TTC549 (cell line): ENCODE data around the gene PPOX.
A peak's percentile ranks its signal among the peaks of the same experiment; 100 is the strongest.

ENCODE experiments used
- FAIRE-seq: peaks from 2 replicates; lab custom pipeline; 2012; peaks lifted over from hg19 to GRCh38; lab: Jason Lieb, UNC

PPOX gene

DNA sequence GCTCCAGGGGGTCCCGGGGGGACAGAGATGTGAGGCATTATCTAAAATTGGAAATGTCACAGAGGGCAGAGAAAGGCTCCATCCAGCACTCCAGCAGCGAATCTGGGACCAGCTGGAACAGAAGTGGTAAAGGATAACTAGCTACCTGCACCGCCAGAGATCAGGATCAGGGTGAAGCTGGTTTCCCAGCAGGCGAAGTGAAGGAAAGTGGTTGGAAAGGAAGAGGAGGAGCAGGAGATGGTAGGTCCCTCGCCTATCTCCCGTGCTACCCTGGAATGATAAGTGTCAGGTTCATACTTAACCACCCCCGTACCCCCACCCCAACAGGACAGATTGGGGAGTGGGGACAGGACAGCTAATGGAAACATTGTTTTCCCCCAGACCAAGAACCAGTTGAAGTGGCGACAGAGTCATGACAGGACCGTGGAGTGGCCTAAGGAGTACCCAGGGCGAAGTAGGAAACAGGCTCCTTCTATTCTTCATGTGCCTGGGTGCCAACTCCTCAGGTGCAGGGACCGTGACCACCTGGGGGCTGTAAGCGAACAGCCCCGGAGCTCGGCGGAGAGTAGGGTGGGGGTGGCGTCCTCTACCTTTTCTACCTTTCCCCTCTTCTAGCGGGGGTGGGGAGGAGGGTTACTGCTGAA lies 10.4 kb downstream of the PPOX start:
- no peak for FAIRE-seq

DNA sequence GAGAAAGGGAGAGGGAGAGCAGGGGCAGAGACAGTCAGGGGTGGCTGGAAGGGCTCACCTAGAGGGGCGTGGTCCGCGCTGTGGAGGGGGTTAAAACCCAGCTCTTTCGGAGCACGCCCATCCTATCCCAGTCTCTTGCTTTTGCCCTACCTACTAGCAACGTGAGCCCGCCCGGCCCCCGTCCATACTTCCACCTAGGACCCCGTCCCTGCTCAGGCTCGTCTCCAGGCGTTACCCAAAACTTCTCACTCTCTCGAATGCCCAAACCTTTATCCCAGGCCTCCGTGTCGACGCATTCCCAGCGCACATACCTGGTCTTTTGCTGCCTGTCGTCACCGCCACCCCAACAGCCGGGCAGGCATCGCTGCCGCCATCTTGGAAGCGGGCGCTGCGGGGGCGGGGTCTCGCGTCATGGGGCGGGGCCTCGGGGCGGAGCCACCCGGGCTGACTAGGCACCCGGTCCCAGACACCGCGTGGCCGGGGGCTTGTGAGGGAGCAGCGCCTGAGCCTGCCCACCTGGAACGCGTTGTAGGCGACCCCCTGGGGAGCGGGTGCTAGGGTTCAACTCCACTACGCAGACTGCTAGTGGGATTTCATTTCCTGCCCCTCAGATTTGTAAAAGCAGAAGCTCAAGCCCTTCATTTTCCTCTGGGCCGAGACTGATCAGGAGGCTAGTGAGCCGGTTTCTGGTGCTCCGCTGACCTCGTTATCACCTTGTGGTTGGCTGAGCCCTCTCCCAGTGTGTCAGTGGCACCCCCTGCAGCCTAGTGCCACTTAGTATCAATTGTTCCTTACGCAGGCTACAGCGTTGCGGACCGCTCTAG lies 11.1 kb downstream of the PPOX start, which contains the start of gene B4GALT3:
B4GALT3 (minus strand) TSS at position 396 of the 824 bp plus-strand sequence. CDS start 1,447 bp downstream, outside the sequence.
- no peak for FAIRE-seq

DNA sequence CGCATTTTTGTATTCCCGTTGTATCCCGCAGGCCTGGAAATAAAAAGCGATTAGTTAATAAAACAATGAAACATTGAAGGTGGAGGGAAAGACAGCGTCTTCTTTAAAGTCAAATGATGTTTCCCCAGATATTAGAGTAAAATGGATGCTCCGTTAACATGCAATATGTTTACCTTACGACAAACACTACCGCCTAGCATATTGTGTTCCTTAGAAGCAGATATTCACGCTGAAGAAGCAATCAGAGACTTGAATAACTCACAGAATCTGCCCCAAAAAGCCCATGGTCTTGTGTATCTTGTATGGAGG lies 11.7 kb downstream of the PPOX start:
- no peak for FAIRE-seq

DNA sequence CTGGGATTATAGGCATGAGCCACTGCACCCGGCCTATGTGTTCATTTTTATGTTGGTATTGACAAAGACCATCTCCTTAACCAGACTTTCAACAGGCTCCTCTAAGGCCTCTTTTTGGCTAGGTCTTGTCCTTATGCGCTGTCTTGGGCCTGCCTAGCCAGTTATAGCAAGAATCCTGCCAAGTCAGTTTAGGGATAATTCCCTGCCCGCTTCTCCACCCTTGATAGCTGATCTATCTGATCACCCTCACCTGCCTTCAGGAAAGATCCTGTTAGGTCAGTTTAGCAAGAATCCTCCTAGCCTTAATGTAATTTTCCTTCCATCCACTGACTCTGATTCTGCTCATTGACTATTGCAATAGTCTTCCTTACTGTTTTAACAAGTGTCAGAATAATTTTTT lies 13.5 kb downstream of the PPOX start:
- FAIRE-seq = no peak

DNA sequence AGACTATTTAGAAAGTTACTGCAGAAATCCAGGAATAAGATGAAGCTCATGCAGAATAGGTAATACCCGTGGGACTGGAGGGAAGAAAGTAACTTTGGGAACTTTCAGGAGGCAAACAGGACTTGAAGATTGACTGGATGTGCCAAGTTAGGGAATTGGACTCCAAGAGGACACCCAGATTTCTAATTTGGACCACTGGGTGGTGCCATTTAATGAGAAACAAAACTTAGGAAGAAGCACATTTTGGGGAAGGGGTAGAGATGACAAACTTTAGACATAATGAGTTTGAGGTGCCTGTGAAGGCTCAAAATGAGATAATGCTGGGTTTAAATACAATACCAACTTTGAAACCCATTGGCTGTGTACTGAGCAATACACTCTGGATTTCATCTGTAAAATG lies 14.4 kb downstream of the PPOX start:
- FAIRE-seq = peak; percentile 28

DNA sequence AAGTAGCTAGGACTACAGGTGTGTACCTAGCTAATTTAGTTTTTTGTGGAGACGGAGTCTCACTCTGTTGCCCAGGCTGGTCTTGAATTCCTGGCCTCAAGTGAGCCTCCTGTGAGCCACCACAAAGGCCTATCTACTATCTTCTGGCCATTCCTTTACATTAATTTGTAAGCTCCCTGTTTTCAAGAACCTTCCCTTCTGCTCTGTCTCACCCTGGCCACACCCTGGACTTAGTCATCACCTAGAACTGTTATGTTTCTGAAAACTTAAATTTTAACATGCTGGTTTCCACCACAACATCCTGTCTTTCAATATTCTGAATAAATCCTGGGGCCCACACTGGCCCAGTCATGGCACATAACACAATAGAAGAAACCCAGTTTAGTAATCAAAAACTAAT lies 16.0 kb downstream of the PPOX start:
- no peak for FAIRE-seq

DNA sequence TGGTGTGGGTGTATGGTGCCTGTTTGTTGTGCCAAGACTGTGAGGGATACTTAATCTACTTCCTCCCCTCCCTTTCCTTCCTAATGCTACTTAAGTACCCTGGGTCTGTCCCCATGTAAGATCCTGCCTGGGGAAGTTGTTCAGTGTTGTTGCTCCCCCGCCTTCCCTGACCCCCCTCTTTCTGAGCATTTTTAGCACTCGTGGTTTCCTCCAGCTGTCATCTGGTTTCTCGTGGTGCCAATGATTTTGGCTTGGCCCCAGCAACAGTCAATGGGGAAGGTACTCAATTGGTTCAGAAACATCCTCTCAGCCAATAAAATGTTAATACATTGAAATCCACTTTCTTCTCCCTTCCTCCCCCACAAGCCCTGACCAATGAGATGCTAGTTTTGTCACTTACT lies 19.1 kb downstream of the PPOX start:
- no peak for FAIRE-seq

DNA sequence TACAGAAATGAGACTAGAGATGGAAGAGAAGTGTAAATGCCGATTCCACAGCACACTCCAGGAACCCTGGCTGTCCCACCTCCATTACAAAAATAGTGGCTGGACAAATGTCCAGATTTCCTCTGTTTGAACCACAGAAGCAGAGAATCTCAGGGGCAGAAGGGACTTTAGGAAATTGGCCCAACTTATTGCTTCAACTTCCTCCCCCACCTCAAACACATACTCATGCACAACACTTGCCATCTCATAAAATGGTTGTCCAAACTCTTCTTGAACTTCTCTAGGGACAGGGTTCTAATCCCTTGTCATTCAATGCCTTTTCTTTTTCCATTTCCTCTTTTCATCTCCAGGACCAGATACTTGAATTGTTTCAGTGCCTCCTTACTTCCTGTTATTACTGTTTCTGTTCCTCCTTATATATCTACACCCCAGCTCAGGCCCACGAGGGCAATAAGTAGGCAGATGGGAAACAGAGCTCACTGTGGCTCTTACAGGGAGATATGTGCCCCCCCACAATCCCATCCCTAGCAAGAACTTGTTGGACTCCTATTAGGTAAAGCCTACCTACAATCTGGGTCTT lies 19.6 kb downstream of the PPOX start:
- no peak for FAIRE-seq

DNA sequence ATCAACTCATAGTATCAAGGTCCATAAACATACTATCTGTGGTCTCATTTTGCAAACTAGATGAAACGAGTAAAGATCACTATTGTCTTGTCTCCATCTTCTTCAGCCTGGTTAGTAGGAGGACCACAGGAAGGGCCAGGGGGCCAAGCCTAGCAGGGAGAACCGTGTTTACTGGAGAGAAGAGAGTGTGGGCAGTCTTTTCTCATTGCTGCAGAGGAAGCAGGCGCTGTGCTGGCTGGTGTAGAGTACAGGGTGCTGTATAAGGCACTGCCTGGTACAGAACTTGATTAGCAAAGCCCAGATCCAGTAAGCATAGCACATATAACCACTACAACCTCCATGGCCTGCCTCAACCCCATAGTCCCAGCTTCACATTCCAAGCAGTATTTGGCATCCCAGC lies 21.1 kb downstream of the PPOX start:
- no peak for FAIRE-seq

DNA sequence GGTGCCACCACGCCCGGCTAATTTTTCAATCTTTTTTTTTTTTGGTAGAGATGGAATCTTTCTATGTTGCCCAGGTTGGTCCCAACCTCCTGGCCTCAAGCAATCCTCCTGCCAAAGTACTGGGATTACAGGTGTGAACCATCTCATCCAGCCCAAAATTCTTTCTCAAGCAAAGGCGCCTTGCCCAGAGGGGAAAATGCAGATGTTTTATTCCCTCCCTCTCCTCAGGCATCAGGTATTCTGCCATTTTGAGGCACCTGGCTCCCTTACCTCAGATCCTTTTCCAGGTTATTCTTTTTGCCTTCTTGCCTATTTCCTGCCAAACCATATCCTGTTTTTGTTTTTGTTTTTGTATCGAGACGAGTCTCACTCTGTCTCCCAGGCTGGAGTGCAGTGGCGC lies 22.2 kb downstream of the PPOX start:
- FAIRE-seq = no peak

DNA sequence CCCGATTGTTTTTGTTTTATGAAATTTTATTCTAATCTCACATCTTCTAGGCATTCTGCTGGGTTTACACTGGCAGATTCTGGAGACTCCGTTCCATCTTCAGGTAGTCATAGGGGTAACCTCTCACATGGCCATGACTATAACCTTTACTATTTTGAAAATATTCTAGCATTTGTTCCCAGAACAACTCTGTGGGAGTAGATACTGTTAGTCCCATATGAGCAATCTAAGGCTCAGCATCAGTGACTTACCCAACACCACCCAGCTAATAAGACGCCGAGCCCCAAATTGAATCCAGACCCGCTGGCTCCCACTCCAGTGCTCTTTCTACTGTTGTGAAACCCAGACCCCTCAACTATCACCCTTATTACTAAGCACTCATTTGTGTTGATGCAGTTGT lies 22.8 kb downstream of the PPOX start:
- FAIRE-seq = no peak

DNA sequence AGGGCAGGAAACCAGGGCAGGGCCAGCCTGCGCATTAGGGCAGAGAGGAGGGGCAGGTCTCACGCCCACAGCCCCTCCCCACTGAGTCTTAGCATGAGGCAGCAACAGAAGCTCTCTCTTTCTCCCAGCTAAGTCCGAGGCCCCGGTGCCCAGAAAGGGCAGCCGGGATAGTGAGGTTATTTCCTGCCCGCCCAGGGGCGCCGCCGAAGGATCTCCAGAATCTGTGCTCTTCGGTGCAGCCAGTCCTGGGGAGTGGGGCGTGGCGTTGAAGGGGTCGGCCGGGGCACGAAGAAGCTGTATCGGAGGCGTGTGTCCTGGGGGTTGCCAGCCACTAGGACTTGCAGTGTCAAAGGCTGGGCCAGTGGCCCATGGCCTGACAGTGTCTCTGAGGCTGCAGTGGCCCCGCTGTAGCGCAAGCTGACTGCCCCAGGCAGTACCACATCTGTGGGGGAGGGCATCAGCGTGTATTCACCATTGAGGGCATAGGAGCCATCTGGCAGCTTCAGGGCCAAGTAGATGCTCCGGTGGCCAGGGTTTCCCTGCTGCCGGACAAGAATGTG lies 24.8 kb downstream of the PPOX start:
- FAIRE-seq = no peak

DNA sequence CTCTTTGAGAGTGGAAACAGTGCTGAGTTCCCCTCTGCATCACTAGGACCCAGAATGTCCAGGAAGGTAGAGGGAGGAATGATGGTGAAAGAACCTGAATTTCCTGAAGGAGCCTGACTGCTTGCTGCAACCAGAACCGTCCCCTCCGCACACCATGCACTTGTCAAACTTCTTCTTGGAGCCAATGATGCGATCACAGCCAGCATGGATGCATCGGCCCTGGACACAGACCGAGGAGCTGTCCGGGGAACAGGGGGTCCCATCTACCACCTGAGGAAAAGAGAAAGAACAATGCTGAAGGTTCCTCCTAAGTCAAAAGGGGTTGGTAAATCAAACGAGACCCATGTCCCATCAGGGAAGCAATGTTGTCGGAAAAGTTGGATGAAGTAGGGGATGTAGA lies 25.7 kb downstream of the PPOX start:
- FAIRE-seq = no peak

DNA sequence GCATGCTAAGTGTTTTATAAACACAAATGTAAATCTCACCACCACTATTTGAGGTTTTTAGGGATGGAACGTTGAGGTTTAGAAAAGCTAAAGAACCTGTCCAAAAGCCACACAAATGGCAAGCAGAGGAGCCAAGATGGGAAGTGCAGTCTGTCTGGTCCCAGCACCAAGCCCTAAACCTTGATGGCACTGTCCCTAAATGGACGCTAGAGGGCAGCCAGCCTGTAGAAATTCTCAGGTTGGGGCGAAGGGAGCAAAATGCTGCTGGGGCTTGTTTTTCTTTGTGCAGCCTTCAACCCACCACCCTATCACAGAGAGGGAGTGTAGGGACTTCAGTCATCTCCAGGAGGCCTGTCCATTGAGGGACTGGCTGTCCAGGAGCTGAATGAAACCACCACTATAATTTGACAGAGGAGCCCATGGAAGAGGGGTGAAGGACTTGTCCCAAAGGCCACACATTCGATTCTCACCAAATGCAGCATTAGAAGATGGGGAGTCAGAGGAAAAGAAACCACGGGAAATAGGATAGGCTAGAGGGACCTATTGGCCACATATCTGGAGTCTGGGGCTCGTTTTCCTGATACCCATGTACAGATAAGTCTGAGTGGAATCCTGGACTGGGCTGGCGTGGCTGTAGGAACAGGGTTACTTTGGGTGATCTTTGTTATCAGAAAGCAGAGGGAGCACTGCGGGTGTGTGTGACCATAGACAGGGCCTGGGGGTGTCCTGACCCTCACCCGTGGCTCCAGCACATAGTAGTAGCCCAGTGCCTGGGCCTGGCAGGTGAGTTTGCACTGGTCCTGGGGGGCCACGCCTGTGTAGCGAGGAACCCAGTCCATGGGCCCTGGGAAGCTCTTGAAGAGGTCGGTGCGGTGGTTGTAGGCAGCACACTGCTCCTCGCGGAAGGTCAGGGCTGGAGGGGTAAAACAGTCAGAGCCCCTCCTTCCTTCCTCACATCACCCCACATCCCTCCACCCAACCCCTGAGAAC lies 26.5 kb downstream of the PPOX start:
- FAIRE-seq = peak; percentile 94

DNA sequence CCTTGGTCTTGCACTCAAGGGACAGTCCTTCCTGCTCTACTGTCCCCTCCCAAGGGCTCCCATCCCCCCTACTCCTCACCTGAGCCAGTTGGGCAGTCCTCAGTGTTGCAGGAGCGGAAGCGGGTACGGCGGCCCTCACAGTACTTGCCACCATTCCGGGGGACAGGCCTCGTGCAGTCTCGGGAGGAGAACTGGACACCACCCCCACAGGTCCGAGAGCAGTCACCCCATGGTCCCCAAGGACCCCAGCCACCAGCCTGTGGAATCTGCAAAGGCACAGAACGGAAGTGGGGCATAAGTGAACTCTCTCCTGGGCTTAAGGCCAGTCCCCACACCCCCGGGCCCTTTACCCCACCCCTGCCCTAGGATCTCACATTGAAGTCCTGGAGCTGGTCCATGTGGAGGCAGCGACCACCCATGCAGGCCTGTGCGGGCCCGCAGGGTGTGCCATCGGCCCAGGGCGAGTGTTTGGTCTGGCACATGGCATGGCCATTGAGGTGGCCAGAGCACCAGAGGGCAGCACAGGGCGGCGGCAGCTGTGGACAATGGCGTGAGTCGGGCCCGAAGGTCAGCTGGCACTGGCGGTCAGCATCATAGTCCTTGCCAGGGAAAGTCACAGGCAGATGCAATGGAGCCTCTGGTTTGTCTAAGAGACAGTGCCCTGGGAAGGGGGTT lies 27.5 kb downstream of the PPOX start:
- FAIRE-seq = no peak

DNA sequence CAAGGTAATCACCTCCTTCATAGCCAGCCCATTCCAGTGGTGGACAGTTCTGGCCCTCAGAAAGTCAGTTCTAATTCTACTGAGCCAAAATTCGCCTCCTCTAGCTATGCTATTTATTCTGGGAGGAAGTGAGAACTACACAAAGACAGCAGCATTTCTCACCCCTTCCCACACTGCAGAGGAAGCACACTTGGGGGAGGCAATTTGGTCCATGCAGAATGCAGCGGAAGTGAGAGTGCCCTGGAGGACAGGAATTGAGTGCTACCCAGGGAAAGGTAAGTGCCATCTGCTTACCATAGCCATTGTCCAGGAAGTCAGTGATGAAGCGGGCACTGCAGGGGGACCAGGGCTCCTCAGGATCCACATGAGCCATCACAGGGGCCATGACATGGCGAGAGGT lies 28.9 kb downstream of the PPOX start:
- no peak for FAIRE-seq

DNA sequence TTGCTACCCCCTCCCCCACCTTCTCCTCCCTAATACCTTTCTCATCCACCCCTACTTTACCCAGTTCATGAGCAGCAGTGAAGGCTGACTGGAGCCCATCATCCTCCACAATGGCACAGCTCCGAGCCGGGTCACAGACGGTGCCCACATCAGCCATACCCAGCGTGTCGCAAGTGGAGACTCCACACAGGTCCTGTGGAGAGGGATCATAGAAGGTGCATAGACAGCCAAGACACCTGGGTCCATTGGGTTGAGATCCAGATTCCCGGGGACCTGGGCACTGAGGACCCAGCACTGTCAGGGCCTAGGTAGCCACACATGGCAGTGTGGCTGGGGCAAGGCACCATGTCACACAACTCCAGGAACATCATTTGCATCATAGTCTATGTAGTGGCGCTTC lies 29.9 kb downstream of the PPOX start:
- FAIRE-seq = no peak

DNA sequence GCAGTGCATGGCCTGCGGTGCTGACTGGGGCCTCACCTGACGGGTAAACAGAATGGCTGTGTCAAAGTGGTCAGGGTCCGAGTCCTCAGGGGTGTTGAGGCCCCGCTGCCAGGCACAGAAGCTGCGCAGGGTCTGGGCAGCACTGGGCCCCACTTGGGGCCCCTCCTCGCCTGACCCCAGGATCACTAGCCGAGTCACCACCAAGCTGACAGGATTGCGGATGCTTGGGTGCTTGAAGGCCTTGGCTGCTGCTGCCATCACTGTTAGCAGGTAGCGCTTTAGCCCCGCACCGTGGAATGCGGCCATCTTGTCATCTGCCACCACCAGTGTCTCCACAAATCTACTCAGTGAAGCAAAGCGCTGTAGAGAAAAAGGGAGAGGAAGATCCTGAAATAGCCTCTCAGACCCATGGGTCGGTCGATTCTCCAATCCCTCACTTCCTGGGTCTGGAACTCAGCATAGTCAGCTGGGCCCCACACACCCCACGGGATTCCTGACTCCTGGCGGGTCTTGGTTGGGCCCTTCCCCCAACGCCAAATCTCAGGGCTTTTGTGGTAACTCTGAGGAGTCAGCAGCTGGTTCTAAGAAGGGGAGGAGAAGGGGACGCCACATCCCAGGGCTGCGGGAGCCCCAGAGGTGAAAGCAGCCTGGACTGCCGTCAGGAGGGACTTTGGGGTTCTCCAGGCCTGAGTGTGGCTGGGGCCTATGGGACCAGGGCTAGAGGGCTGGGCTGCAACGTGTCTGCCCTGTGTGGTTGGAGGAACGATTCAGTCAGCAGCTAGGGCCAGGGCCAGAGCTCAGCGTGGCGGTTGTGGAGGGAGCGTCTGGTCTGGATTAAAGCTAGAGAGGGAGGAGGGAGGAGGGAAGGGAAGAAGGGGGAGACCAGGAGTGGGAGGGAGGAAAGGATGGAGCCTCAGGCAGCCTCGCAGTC lies 30.6 kb downstream of the PPOX start:
- FAIRE-seq = no peak

DNA sequence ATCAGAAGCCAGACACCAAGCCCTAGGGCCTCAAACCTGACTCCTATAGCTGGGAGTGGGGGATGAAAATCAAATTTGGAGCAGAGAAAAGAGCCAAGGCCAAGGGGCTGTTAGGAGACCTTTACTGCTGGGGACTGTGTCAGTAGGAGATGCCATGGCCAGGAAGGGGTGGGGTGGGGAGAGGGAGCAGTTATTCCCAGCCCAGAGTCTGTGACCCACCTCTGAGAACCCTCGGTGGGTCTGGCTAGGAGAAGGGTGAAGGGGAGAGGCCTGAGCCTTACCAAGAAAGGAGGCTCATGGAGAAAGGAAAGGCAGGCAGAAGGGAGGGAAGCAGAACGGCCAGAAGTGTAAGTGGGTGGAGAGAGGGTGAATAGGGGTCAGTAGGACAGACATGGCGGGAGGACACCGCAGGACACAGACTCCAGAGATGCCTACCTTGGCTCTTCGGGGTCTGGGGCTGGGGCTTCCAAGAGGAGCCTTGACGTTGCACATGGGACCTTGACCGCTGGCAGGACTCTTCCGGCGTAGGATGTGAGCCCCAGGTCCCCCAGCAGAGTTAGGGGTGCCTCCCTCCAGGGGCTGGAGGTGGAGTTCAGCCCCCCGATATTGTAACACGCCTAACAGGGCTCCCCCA lies 31.5 kb downstream of the PPOX start:
- FAIRE-seq = no peak
